ENCODE results near the gene SLC7A5.
A peak's percentile ranks its signal among the peaks of the same experiment; 100 is the strongest.
"Not testable (repeated sequence)": the region's sequence is repeated elsewhere in the genome, so short reads cannot be mapped to it uniquely, and the experiment has no call there.

Gene SLC7A5

DNA sequence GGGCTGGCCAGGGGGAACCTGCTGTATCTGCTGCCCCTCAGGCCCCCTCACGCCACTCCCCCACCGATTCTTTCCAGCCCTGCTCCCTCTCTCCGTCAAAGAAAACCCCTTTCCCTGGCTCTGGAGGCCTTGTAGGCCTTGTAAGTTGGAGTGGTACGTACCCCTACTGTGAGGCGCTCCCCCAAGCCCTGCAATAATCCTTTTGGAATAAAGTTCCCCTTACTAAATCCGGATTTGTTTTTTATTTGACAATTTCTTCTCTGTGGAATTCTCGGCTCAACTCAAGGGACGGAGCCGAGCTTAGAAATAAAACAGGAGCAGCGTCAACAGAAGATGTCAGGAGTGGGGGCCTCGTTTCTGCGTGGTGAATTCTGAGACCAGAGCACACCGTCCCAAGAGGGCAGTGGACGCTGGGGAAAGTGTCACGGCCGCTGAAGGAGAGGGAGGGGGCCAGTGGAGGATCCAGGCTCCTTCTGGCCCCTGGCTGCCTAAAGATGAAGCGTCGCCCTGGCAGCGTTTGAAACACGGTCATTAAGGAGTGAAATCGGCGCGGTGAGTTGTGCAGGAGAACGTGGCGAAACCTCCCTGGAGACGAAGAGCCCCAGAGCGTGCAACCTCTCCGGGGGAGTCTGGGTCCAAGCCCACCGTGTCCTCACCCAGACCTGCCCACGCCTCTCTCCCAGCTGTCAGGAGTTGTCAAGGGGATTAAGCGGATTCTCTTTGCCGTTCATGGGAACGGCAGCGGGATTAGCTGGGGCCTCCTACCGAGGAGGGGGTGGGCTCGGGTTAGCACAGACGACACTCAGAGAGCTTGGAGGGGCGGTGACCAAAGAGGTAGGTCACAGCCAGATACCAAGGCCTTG is 47.0 kb downstream of the SLC7A5 start:
- DNase-seq (ENCODE audit: low read depth in 3 of 3), result no peak

DNA sequence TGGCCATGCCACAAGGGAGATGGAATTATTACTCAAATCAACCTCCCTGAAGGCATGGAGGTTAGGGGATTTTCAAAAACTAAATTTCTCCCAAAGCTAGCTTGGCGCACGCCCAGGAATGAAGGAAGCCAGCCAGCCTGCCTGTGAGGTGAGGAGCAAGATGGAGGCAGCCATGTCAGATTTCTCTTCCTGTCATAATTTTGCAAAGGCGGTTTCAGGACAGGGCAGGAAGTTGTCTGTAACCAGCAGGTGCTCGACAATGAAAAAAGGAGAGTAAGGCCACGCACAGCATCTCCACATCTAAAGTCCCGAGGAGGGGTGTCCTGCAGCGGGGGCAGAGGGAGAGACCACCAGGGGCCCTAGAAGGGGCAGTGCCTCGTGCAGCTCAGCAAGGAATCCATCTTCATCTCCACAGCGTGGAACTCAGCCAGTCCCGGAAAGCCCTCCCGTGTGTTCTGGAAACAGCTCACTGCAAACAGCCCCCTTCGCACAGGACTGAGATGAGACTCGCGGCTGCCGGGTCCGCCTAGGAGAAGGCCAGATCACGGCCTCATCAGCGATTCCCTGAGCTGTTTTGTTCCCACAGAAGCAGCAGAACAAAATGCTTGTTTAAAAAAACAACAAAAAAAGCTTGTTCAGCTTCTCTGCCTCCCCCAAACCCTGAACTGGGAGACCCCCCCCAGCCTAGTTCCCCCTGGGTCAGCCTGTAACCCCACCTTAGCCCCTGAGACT is 47.8 kb downstream of the SLC7A5 start:
- no peak for DNase-seq (ENCODE audit: low read depth in 3 of 3)

DNA sequence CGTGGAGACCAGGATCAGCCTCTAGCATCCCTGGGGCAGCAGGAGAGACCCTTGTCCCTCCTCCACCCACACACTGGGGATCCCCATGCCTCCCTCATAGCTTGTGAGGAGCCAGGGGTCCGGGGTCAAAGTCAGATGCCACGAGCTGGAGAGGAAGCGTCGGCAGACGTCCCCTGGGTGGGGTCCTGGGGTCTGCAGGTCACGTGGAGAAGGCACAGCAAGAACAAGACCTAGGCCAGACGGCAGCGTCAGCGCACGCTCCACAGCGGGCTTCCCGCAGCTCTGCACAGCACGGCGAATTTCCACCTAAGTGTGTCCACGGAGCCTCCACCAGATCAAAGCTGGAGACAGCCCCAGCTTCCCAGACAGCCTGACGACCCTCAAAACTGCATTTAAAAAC is 49.3 kb downstream of the SLC7A5 start:
- no peak for DNase-seq (ENCODE audit: low read depth in 3 of 3)

DNA sequence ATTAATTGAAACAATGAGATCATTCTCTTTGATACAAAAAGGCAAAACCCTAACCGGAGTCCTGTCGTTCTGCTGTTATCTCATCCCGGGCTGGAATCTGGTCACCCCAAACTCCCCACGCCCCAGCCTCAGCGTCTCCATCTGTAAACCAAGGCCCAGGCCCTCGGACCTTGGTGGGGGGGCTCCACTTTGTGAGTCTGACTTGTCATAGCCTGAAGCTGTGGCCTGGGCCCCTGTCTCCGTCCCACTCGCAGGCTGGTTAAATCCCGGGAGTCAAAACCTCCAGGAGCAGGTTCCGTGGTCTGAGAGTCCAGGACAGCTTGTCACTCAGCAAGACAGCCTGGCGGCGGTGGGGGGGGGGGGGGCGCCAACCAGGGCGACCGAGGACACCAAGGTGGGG is 50.0 kb downstream of the SLC7A5 start:
- DNase-seq (ENCODE audit: low read depth in 3 of 3), result no peak

DNA sequence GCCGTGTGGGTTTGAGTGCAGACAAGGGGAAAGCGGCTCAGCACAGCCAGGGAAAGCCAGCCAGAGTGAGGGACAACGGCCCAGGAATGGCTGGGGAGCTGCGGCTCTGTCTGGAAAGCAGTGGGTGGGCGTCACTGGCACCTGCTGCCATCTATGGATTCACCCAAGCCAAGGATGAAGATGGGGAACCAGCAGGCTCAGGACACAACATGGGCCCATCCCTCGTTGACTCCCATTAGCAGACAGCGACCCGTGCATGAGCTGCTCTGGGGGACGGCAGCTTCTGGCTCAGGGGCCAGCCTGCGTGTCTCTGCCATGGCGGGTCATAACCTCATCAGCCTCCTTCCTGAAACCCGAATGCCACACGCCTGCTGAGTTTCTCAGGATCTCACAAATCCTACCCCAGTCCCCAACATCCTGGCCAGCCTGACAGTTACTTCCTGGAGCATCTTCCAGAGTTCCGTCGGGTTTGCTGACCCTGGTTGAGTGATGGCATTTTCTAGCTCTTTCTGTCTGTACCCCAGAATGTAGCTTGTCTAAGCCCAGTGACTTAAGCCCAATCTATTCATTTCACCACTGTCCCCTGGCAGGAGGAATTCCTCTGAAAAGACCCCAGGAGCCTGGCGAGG is 50.7 kb downstream of the SLC7A5 start:
- no peak for DNase-seq (ENCODE audit: low read depth in 3 of 3)

DNA sequence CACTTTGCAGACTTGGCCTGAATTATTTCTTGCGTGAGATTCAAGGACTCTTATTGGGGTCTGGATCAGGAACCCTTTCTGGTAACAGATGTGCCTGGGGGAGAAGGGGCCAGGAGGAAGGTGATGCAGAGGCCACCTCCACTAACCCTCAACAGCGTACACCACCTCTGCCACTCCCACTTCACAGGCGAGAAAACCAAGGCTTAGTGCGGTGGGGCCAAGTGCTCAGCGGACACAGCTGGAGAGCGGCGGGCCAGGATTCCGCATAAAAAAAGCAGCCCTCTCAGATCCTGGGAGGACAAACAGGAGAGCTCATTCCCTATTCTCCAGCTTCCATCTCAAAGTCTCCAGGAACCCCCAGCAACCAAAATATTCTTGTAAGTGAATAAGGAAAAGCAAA is 51.4 kb downstream of the SLC7A5 start:
- no peak for DNase-seq (ENCODE audit: low read depth in 3 of 3)

DNA sequence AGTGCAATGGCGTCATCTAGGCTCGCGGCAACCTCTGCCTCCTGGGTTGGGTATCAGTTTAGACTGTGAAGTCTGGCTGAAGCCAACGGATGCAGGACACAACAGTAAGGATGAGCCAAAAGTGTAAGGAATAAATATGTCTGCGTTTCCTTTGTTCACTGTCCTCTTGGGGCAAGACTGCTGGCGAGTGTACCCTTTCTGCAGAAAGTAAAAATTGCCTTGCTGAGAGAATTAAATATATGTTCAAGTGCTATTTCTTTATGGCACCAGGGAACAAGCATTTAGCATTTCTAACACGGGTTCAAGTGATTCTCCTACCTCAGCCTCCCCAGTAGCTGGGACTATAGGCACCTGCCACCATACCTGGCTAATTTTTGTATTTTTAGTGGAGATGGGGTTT is 51.9 kb downstream of the SLC7A5 start:
- DNase-seq (ENCODE audit: low read depth in 3 of 3), result not testable (repeated sequence)

DNA sequence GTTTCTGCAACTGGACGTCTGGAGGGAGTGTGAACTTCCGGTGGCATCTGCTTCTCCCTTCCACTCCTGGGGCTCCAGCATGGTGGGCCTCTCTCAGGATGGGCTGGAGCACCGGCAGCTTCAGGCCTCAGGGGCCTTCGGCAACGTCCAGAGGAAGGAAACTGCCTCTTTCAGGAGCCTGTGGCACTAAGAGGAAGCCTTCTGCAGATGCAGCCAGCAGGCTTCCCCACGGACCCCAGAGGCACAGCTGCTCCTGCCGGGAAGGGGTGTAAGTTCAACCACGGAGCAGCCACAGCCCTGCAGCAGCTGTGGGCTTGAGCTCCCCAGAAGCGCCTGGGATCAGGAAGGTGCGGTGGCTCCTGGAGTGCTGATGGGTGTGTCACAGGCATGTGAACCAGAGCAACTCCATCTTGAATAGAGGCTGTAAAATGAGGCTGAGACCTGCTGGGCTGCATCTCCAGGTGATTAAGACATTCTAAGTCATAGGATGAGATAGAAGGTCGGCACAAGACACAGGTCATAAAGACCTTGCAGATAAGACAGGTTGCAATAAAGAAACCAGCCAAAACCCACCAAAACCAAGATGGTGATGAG is 52.7 kb downstream of the SLC7A5 start:
- no peak for DNase-seq (ENCODE audit: low read depth in 3 of 3)

DNA sequence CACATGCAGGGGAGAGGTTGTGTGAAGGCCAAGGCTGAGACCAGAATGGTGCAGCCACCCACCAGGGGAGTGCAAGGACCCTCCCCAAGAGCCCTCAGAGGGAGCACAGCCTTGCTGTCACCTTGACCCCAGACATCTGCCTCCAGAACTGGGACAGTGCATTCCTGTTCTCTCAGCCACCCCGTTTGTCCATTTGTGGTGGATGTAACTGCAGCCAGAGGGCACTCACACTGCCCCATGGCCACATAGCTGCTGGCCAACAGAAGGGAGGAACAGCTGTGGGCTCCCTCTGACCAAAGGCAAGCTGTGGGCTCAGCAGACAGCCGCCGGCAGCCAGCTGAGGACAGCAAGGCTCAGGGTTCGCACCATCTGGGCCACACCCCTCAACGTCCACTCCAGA is 53.7 kb downstream of the SLC7A5 start:
- no peak for DNase-seq (ENCODE audit: low read depth in 3 of 3)

DNA sequence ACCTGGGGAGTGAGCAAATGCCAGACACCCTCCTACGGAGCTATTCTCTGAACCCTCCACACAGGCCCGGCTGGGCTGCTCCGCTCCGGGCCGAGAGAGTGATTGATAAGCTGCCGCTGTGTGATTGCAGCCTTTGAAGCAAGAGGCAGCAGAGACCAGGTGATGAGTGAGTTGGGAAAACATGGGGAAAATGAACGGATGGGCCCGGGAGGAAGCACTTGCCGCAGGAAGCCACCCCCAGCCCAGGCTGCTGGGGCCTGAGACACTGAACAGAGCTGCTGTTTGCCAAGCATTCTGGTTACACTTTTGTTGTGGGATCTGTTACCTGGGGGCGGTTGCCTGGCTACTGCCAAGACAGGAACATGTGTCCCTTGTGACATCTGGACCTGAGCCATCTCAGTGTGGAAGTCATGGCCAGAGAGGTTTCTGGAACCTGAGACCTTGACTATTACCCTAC is 57.1 kb downstream of the SLC7A5 start:
- DNase-seq (ENCODE audit: low read depth in 3 of 3), result no peak

DNA sequence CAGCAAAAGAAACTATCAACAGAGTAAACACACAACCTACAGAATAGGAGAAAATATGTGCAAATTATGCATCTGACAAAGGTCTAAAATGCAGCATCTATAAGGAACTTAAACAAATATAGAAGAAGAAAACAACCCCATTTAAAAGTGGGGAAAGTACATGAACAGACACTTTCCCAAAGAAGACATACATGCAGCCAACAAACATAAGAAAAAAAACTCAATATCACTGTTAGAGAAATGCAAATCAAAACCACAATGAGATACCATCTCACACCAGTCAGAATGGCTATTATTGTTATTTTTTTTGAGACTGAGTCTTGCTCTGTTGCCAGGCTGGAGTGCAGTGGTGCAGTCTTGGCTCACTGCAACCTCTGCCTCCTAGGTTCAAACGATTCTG is 57.9 kb downstream of the SLC7A5 start:
- DNase-seq (ENCODE audit: low read depth in 3 of 3), result not testable (repeated sequence)

DNA sequence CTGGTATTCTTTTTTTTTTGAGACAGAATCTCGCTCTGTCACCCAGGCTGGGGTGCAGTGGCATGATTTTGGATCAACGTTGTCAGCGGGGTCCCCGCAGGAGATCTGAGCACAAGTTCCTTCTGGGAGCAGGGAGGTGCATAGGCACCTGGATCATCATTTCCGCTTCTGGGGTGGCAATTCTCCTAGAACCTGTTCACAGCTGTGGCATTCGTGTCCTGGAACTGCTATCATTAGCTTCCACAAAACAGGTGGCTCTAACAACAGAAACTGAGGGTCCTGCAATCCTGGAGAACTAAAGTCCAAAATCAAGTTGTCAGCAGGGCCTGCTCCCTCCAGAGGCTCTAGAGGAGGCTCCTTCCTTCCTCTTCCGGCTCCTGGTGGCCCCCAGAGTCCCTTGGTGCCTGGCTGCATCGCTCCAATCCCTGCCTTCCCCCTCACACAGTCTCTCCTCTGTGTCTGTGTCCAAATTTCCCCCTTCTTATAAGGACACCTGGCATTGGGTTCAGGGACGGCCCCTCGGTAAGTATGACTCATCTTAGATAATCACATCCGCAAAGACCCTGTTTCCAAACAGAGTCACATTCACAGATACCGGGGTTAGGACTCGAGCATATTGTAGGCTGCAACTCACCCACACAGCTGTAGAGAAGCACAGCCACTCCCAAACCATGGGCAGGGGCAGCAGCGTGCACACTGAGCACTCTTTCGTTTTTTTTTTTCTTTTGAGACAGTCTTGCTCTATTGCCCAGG is 60.0 kb downstream of the SLC7A5 start:
- no peak for DNase-seq (ENCODE audit: low read depth in 3 of 3)

DNA sequence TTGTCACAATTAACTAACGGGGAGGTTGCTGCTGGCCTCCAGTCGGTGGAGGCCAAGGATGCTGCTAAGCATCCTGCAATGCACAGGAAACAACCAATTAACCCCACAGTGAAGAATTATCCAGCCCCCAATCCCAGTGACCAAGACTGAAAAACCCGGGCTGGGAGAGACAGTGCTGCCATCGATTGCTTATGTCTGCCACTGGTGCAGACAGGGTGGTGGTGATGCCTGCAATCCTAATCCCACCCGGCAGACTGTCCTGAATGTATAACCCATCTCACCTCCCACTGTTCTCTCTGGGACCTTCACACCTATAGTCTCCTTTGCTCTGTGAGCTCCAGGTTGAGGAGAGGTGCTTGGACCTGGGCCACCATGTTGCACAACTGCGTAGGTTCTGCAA is 61.2 kb downstream of the SLC7A5 start:
- DNase-seq (ENCODE audit: low read depth in 3 of 3), result no peak

DNA sequence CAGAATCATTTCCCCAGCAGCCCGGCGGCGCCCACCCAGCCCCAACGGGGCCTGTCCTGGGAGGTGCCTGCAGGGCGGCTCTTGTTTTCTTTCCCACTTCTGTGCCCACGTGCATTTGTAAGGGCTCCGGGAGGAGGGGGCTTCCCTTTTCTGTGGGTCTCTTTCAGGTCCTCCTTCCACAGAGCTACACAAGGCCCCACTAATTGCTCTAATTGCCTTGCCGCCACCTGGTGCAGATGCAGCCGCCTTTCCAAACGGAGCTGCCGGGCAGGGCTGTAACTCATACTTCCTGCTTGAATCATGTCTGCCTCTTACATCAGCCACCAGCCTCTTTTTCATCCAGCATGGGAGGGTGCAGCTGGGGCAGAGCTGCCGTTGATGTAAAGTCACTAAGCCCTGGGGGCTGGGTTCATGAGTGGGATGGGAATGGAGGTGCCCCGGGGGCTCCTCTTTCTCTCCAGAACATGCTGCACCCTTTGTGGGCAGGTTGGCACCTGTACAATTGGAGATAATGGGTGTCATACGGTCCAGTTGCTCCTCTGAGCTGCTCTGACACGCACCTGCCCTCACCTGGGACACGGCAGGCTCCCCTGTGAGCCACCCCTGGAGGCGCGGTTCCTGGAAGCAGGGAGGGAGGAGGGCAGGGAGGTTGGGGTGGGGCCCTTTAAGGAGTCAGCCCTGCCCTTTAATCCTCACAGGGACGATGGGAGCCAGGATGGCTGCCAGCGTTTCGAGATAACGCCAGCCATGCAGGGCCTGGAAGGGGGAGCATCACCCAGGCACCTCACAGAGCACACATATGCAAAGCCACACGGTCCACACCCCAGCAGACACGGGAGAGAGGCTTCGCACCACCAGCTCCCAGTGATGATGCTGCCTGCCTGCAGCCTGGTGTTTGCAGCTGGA is 62.4 kb downstream of the SLC7A5 start:
- DNase-seq (ENCODE audit: low read depth in 3 of 3), result peak in 1 of 3 experiments; percentile 52

DNA sequence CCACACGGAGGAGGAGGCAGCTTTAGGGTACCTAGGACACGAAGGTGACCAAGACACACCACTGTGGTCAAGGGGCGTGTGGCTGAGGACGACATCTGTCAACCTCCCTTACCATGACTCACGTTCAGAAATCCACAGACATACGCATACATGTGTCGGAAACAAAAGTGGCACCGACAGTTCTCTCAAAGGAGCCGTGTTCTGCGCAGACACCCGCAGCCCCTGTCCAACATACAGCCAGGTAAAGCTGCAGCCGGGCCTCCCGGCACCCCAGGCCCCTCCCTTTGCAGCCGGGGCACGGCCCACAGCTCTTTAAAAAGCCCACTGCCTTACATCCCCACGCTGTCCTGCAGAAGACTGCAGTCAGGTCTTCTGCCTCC is 63.1 kb downstream of the SLC7A5 start:
- DNase-seq (ENCODE audit: low read depth in 3 of 3), result no peak

DNA sequence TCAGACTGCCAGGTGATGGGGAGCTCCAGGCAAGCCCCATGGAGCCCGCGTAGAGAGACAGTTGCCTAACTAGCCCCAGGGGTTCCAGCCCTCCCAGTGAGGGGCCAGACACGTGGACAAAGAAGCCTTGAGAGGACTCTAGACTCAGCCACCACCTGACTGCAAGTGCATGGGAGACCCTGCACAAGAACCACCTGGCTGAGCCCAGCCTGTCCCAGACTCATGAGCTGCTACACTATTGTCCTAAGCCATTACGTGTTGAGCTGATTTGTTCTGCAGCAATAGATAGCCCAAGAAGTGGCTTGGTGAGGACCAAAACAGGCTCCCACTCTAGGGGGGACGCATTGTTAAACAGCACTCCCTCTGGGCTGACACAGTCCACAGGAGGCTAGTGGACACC is 65.9 kb downstream of the SLC7A5 start:
- no peak for DNase-seq (ENCODE audit: low read depth in 3 of 3)

DNA sequence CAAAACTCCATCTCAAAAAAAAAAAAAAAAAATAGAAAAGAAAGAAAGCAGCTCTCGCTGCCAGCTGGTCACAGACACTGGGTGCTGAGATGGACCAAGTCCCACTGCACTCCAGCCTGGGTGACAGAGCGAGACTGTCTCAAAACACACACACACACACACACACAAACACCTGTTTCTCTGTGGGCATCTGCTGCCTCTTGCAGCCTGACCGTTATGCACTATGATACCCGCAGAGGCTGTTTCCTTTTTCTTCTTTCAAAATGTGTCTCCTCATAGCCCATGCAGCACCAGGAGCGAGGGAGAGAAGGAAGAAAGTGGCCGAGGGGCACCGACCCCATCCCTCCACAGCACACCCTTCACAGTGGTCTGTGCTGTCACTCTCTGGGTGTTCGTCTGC is 66.6 kb downstream of the SLC7A5 start:
- DNase-seq (ENCODE audit: low read depth in 3 of 3), result no peak

DNA sequence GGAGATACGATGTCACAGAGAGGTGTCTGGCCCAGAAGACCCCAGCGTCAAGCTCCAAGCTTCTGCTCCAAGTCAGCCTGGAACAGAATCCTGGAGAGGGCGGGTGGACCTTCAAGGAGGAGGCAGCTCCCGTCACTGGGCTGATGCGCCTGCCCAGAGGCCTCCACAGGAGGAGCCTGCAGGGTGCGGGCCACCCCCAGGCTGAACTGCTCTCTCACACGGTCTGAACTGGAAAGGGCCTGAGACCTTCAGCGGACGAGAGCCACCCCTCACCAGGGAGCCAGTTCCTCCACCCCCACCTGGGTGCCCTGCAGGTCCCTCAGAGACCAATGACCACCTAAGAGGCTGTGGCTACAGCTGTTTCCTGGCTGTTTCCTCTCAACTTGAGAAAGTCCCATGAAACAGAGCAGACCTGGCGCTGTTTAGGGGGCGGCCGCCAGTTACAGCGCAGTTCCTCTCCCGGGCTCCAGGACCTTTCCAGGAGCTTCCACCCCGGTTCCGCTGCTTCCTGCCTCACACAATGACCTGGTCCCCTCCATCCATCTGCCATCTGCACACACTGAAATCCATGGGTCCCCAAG is 67.5 kb downstream of the SLC7A5 start:
- DNase-seq (ENCODE audit: low read depth in 3 of 3), result no peak

DNA sequence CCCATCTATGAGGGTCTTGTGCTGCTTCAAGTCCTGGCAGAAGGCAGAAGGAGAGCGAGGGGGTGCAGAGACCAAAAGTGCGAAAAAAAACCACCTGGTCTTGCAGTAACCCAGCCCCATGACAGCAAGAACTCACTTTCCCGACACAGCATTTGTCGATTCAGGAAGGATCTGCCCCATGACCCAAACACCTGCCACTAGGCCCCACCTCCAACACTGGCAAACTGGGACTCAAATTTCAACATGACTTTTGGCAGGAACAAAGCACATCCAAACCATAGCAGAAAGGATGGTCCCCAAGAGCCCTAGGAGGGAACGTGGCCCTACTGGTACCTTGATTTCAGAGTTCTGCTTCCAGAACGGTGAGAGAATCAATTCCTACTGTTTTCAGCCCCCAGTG is 68.8 kb downstream of the SLC7A5 start:
- no peak for DNase-seq (ENCODE audit: low read depth in 3 of 3)

DNA sequence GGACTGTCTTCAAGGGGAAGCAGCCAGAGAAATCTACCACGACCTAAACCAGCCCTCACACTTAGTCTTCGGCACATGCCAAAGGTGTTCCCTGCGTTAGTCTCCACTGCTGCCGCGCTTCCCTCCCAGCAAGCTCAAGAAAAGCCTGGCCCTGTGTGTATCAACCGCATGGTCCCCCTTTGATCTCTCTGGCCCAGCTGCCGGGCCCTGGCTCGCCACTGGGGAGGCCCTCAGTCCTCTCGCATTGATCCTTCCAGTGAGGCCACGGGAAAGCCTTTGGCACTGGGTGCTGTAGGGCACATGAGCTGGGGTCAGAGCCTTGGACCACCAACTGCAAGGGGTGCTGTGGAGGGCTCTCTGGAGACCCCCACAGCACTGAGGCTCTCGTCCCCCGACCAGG is 74.0 kb downstream of the SLC7A5 start:
- no peak for DNase-seq (ENCODE audit: low read depth in 3 of 3)

Data from stimulated activated CD4-positive, alpha-beta T cell treated with anti-CD3 and anti-CD28 coated beads, TNF-alpha, amount 100 ng/mL, for 24 hours (primary cell).